GM23338 (cell line): ENCODE data around the gene ST3GAL4.
"Not testable (repeated sequence)": the region's sequence is repeated elsewhere in the genome, so short reads cannot be mapped to it uniquely, and the experiment has no call there.

Experiments used
- CREB1 ChIP-seq: fragments of 250-450 bp; sonication (Bioruptor Pico); IDR thresholded peaks from 2 replicates; pipeline ENCODE4 v1.5.0; 2020; ENCODE audit warnings: low read depth, mild to moderate bottlenecking, moderate library complexity
- CTCF ChIP-seq, 2 experiments: fragments of 200-600 bp in 1 of 2; sonication (generic) in 1 of 2; conservative IDR thresholded peaks; 2 replicates each; pipeline versions ENCODE4 v1.5.1 to v1.6.1; 2016 to 2017; ENCODE audit warnings: antibody characterized with exemption in 2 of 2, low read depth in 2 of 2, mild to moderate bottlenecking in 2 of 2, moderate library complexity in 1 of 2
- EZH2phosphoT487 ChIP-seq: fragments of 200-600 bp; sonication (generic); IDR thresholded peaks from one replicate; pipeline ENCODE4 v1.8.1; 2018; ENCODE audit warnings: antibody characterized with exemption; ENCODE audit not compliant: unreplicated experiment
- POLR2AphosphoS5 ChIP-seq: IDR thresholded peaks from 2 replicates; pipeline ENCODE4 v1.6.1; 2016; ENCODE audit warnings: antibody characterized with exemption, low read depth
- TF ChIP-seq, protein P1 (sequence below): IDR thresholded peaks from one replicate; pipeline ENCODE4 v1.6.1; 2018; ENCODE audit warnings: antibody characterized with exemption; ENCODE audit not compliant: unreplicated experiment

- TF ChIP-seq CTCF (conservative IDR thresholded peaks at IDR 0.05; ENCODE audit: low read depth in 2 of 2); POLR2AphosphoS5; EZH2phosphoT487; CREB1 (CRISPR knock-in tag): not testable (repeated sequence)
- TF ChIP-seq, protein P1, sequence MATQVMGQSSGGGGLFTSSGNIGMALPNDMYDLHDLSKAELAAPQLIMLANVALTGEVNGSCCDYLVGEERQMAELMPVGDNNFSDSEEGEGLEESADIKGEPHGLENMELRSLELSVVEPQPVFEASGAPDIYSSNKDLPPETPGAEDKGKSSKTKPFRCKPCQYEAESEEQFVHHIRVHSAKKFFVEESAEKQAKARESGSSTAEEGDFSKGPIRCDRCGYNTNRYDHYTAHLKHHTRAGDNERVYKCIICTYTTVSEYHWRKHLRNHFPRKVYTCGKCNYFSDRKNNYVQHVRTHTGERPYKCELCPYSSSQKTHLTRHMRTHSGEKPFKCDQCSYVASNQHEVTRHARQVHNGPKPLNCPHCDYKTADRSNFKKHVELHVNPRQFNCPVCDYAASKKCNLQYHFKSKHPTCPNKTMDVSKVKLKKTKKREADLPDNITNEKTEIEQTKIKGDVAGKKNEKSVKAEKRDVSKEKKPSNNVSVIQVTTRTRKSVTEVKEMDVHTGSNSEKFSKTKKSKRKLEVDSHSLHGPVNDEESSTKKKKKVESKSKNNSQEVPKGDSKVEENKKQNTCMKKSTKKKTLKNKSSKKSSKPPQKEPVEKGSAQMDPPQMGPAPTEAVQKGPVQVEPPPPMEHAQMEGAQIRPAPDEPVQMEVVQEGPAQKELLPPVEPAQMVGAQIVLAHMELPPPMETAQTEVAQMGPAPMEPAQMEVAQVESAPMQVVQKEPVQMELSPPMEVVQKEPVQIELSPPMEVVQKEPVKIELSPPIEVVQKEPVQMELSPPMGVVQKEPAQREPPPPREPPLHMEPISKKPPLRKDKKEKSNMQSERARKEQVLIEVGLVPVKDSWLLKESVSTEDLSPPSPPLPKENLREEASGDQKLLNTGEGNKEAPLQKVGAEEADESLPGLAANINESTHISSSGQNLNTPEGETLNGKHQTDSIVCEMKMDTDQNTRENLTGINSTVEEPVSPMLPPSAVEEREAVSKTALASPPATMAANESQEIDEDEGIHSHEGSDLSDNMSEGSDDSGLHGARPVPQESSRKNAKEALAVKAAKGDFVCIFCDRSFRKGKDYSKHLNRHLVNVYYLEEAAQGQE = not testable (repeated sequence)
These were observed 8.5 kb upstream of the ST3GAL4 start for GRCh38 chr11:126346946-126347345.
